HG02870 (cell line): ENCODE results near the gene AP5B1.

ENCODE experiments used
- ATAC-seq: cut with Tn5 transposase; IDR thresholded peaks from one replicate; pipeline ENCODE4 v1.9.1; 2021; ENCODE audit warnings: mild to moderate bottlenecking, moderate library complexity; ENCODE audit not compliant: unreplicated experiment

AP5B1 gene

DNA sequence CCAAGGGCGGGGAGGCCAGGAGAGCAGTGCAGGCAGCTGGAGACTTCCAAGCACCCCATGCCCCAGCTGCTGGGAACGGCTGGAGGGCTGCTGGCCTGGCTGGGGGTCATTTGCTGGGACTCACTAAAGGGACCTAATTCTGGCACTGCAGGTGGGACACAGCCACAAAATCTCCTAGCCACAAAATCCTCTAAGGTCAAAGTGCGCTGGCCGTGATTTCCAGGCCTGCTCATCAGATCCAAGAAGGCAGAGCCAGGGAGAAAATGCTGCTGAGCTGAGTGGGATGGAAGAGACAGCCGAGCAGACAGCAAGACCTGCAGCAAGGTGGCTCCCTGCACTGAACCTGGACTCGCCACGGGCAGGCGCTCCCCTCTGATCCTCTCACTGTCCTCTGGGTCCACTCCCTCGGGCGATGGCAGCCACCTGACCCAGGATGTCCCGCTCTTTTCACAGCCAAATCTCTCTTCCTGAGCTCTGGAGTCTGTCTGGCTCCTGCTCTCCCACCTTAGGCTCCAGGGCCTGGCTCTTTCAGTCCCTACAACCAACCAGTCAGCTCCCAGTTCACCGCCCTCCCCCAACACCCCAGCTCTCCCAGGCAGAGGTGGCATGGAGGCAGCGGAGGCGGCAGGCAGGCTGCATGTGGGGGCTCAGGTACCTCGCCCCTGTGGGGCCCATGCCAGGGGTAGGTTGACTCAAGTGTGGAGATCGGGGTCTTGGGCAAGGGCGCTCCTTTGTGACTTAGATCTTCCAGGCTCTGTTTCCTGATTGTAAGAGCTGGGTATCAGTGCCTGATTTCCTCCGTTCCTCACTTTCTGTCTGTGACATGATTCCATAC lies 20.6 kb upstream of the AP5B1 start:
- ATAC-seq = no peak

- no peak for ATAC-seq
Measured at GRCh38 chr11:65798882-65799281, 18.1 kb upstream of the AP5B1 start.

DNA sequence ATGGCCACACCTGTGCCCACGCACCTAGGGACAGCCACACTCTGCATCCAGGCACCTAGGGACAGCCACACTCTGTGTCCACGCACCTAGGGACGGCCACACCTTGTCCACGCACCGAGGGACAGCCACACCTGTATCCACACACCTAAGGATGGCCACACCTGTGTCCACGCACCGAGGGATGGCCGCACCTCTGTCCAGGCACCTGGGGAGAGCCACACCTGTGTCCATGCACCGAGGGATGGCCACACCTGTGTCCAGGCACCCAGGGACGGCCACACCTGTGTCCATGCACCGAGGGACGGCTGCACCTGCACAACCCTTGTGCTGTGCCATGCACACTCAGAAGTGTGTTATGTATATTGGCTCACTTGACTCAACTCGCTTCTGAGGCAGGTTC lies 16.9 kb upstream of the AP5B1 start:
- ATAC-seq = no peak

DNA sequence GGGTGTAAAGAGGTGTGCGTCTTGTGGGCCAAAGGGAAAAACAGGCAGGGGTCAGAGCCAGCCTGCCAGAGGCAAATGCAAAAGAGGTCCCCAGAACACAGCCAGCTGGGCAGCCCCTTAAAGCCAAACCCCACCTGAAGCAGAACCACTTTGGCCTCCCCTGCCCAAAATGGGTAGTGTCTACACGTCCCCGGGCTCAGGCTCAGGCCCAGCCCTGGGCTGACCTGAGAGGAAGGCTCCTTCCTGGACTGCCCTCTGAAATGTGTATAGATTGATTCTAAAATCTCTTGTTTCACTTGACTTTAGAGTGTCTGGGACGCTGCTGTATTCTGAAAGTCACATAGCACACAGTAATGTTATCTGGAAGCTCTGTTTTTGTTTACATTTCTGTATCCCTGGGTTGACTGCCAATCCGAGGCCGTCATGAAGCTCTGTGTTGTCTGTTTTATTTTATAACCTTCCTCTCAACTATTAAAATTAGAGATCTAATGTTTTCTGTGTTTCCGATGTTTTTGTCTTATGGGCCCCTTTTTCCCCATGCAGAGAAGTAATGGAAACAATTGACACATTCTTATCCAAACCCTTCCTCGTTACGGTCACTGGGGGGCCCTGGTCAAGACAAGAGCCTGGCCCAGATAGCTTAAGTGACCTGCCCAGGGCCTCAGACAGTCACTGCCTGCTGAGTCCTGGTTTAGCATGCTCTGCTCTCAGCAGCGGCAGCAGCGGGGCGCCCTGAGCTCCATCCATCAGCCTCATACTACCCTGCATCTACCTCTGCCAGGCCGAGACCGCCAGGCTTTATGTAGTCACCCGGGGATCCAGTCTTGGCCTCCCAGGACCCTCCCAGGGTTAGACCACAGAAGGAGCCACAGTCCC lies 16.2 kb upstream of the AP5B1 start:
- ATAC-seq = no peak

GRCh38 chr11:65794570-65795510 lies 14.1 kb upstream of the AP5B1 start:
- no peak for ATAC-seq

DNA sequence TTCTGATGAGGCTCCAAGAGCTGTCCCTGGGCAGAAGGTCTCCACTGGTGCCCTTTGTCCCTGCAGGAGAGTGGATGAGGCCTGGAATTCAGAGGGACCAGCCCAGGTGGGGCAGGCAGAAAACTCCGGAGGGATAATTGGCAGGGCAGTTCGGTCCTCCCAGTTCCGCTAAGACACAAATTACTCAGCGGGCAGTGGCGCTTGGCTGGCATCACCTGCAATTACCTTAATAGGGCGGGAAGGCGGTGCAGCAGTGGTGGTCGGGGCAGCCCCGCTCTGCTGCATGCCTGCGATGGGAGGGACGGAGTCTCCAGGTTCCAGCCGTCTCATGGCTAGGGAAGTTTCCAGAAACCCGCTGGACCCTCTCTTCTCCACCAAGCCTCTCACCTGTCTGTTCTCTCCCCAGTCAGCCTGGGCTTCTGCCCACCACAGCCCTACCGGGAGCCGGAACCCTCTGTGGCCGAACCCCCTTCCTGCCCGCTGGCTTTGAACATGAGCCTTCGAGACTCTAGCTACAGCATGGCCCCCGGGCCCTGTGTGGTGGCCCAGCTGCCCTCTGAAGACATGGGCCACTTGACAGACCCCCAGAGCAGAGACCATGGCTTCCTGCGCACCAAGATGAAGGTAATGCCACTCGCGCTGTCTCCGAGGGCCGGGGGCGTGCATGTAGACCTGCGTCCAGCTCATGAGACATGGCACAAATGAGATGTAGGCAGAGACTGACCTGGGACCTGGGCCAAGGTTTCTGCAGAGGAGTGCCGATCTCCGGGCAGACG lies 13.0 kb upstream of the AP5B1 start:
- ATAC-seq = no peak

DNA sequence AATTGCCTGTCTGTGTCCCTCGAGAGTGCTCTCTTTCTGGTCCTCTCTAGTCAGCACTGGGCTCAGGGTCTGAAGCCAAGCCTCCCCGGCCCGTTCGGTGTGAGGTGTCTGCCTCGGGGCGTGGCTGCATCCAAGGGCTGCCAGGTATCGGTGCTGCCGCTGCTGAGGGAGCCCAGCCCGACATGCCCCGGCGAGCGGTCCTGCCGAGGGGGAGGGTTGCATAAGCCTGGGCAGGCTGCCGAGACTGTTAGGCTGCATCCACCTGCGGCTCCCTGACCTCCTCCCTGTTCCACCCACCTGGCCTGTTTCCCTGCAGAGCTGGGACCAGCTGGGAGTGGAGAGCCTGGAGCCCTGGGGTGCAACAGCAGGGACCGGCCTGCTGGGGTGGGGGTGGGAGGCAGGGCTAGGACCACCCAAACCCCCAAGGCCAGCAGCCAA lies 12.4 kb upstream of the AP5B1 start:
- no peak for ATAC-seq

DNA sequence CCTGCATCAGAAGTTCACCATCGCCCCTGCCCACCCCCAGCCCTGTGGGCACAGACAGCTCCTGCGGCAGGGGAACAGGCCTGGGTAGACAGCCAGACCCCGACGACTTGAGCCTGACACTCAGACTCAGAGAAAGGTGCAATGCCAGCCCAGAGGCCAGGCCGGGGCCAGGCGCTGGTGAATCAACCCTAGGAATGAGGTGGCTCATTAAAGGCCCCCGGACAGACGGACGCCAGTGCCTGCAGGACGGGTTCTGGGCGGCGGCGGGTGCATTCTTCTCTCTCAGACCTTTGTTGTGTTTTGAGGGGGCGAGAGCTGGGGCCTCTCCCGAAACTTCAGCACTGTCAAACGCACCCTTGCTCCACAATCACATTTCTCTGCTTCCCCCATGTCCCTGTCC lies 11.7 kb upstream of the AP5B1 start:
- no peak for ATAC-seq

- ATAC-seq = peak; percentile 54
Measured at GRCh38 chr11:65791719-65792213, 11.0 kb upstream of the AP5B1 start.

- ATAC-seq = no peak
Measured at GRCh38 chr11:65790902-65791650, 10.3 kb upstream of the AP5B1 start.

DNA sequence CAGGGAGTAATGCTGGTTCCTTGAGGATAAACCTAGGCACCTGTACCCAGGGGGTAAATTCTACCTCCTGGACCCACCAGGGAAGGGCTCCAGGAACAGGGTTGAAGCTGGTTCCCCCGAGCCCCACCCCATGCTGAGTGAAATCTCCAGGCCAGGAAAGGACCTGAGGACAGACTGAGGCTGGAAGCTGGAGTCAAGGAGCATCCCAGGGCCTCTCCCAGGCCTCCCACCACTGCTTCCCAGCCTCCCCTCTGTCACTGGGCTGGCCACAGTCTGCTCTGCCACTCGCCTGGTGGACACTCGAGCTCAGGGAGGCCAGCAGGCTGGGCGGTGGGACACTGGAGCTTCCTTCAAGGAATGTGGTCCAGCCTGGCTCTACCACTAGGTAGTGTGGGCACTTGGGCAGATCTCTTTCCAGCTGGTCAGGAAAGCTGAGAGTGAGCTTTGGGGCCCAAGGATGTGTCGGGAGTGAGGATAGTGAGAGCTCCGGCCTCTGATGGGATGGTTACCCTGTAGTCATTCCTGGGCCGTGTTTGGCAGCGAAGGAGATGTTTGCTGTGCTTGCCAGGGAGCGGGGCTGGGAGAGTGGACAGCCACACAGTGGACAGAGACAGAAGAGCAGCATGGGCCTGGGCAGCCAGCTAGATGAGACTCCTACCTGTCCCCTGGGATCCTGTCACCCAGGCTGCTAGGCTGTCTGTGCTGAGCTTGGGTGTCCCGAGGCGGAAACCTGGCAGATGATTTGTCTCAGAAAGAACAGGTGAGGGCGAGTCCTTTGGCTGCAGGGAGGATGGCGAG lies 9.5 kb upstream of the AP5B1 start:
- no peak for ATAC-seq

- ATAC-seq = no peak
Measured at GRCh38 chr11:65789230-65790103, 8.7 kb upstream of the AP5B1 start.

GRCh38 chr11:65788821-65789220 lies 8.0 kb upstream of the AP5B1 start:
- no peak for ATAC-seq

DNA sequence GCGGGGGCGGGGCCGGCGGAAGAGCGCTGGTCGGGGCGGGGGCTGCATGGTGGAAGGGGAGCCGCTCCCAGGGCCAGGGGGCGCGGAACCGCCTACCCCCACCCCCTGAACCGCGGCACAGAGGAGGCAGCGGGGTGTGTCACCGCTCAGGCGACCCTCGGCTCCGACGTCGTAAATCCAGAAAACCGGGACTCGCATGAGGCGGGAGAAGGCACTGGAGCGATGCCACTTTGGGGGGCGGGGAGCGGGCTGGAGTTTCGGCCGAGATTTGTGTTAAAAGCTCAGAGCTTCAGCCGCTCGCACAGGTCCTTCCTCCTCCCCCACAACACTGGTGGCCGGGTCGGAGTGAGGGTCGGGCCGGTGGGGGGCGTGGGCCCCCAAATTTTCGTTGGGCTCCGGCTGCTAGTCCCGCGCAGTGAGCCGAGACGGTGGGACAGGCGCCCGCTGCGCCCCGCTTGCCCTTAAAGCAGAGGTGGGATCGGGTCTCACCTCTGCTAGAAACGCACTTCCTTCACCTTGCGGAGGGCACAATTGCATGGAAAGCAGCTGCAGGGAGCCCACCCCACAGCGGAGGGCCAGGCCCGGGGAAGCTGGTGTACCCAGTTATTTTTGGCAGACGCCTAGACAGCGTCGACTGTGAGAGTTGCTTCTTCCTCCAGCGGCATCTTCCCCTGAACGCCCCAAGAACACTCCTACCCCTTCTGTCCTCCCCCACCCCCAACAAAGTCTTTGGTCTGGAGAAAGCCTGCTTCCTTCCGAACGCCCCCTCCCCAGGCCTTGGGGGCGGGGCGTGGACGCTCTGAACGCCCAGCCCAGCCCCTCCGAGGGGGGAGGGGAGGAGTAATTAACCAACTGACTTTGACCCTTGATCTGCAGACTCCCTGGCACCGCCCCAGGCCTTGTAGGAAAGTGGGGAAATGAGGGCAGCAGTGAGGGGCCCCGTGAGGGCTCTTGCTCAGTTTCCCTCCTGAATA lies 7.2 kb upstream of the AP5B1 start:
- no peak for ATAC-seq

DNA sequence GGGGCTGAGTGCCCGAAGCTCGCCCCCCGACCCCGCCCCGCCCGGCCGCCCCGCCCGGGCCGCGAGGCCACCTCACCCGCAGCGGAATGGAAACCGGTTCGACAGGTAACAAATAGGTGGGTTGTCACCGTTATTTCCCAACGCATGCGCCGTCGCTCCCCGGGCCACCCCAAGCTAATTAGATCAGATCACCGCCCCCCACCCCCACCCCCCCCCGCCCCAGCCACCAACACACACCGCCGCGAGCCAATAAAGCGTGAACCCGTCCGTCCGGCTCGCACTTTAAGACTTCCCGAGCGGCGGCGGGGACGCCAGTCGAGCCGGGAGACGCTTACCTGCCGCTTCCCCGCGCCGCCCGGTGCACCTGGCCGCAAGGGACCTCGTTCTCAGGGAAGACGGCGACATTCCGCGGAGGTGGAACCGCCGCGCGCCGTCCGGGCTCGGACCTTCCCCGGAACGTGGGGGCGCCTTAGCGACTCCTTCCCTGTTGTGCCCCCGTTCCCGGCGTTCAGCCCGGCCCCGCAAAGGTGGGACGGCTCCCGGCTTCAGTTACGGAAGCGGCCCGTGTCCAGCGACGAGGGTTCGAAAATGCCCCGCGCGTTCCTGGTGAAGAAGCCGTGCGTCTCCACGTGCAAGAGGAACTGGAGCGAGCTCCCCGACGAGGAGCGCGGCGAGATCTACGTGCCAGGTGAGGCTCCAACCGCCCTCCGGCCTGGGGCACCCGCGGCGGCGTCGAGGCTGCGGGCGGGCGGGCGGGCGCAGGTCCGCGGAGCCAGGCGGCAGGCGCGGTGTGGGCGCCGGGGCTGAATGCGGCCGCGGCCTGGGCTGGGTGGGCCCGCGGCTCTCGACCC lies 6.2 kb upstream of the AP5B1 start, which contains the start of gene OVOL1:
OVOL1 (plus strand) TSS at position 278 of the 851 bp plus-strand sequence; CDS start at position 589, 311 bp downstream.
- ATAC-seq = no peak
